Calu3 (cell line): Measurements from ENCODE around the gene RGS5. TPM values are rescaled to one million over a fixed set of nuclear protein-coding genes. Genes with fewer than 3 reads are reported as not detected.
"Not testable (repeated sequence)": the region's sequence is repeated elsewhere in the genome, so short reads cannot be mapped to it uniquely, and the experiment has no call there.

ENCODE experiments used
- BruUV-seq: library from RNA; stranded (reverse); fragments of 400-500 nt; replicated peaks from 2 replicates; lab custom pipeline; 2021; lab: Mats Ljungman, UMichigan
- CTCF ChIA-PET: fragments of 300-600 bp; sonication (Branson Sonifier 250); formaldehyde crosslinking; loops from one replicate; lab custom pipeline; 2022; ENCODE audit warnings: antibody characterized with exemption; lab: Charles Lee
- DNase-seq: peaks from one replicate; pipeline ENCODE4 v3.0.0; 2022
- H3K27ac Mint-ChIP-seq: one replicate; pipeline ENCODE4 v1.8.0; 2022; ENCODE audit warnings: mixed read lengths; ENCODE audit not compliant: unreplicated experiment
- H3K27me3 Mint-ChIP-seq: one replicate; pipeline ENCODE4 v1.8.0; 2022; ENCODE audit warnings: mixed read lengths; ENCODE audit not compliant: unreplicated experiment
- H3K36me3 Mint-ChIP-seq: one replicate; pipeline ENCODE4 v1.8.0; 2022; ENCODE audit warnings: mild to moderate bottlenecking, moderate library complexity, mixed read lengths; ENCODE audit not compliant: insufficient read depth, unreplicated experiment
- H3K4me1 Mint-ChIP-seq: one replicate; pipeline ENCODE4 v1.8.0; 2022; ENCODE audit warnings: mild to moderate bottlenecking, low read depth, mixed read lengths; ENCODE audit not compliant: unreplicated experiment
- H3K4me3 Mint-ChIP-seq: one replicate; pipeline ENCODE4 v1.8.0; 2022; ENCODE audit warnings: mild to moderate bottlenecking, low read depth, moderate library complexity, mixed read lengths; ENCODE audit not compliant: unreplicated experiment
- H3K9me3 Mint-ChIP-seq: one replicate; pipeline ENCODE4 v1.8.0; 2022; ENCODE audit warnings: low read depth, mixed read lengths; ENCODE audit not compliant: unreplicated experiment
- CTCF ChIP-seq: fragments of 200-600 bp; IDR thresholded peaks from one replicate; pipeline ENCODE4 v1.8.0; 2022; ENCODE audit warnings: antibody characterized with exemption; ENCODE audit not compliant: unreplicated experiment
- intact Hi-C: fragments of 100-400 bp; cut with micrococcal nuclease; formaldehyde crosslinking; loops from one replicate; pipeline ENCODE4 v1.10.0; 2022; ENCODE audit not compliant: unreplicated experiment
- total RNA-seq: library from RNA; stranded (reverse); gene quantifications from 2 replicates; pipeline ENCODE4 v1.2.3, GENCODE V29; 2022

RGS5 gene
- total RNA-seq, 1 experiment from 2014 or later: 1.9 TPM

DNA sequence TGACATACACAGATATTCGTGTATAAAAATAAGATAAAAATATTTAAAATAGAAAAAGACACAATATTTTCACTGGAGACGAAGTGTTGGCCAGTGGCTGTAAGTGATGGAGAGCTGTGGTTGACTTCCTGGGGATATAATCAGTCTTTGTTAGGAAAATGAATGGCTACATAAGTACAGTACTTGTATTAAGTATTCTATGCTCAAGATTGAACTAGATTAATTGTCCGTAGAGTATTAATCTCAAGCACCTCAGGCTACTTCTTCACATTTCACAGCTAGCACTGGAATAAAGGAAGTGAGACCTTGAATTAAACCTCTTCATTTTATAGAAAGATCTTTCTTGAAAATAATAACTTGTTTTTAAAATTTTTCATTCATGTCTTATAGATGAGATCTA is 39.0 kb upstream of the RGS5 start:
- no peaks in the 10 kb centered on the region for H3K9me3 Mint-ChIP-seq
- no peak overlapping the region for H3K27ac Mint-ChIP-seq
- H3K36me3 Mint-ChIP-seq: no peaks in the 10 kb centered on the region
- BruUV-seq: no TSS peak
- no peaks in the 10 kb centered on the region for H3K4me1 Mint-ChIP-seq
- intact Hi-C loops: no loop called here
- no peaks in the 10 kb centered on the region for H3K27me3 Mint-ChIP-seq
- no peak for DNase-seq
- no peak for TF ChIP-seq CTCF
- CTCF ChIA-PET: no interaction called here
- no peak overlapping the region for H3K4me3 Mint-ChIP-seq

DNA sequence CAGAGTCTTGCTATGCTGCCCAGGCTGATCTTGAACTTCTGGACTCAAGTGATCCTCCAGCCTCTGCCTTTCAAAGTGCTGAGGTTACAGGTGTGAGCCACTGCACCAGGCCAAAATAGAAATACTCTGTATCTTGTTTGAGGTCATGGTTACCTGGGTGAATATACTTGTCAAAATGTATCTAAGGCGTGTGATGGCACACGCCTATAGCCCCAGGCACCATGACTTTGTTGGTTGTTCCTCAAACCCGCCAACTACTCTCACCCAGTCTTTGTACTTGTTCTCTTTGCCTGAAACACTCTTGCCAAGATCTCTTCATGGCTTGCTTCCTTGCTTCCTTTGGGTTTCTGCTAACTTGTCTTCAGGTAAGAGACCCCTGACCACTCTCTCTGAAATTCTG is 38.0 kb upstream of the RGS5 start:
- intact Hi-C loops: no loop called here
- H3K4me3 Mint-ChIP-seq: no peak overlapping the region
- H3K27ac Mint-ChIP-seq: no peak overlapping the region
- CTCF ChIA-PET: no interaction called here
- TF ChIP-seq CTCF: no peak
- H3K27me3 Mint-ChIP-seq: no peaks in the 10 kb centered on the region
- H3K36me3 Mint-ChIP-seq: no peaks in the 10 kb centered on the region
- no peaks in the 10 kb centered on the region for H3K9me3 Mint-ChIP-seq
- no peaks in the 10 kb centered on the region for H3K4me1 Mint-ChIP-seq
- DNase-seq: no peak
- no TSS peak for BruUV-seq

- H3K36me3 Mint-ChIP-seq, H3K4me3 Mint-ChIP-seq, H3K27ac Mint-ChIP-seq, DNase-seq, CTCF ChIA-PET, H3K9me3 Mint-ChIP-seq, BruUV-seq, H3K27me3 Mint-ChIP-seq, H3K4me1 Mint-ChIP-seq: not testable (repeated sequence)
- intact Hi-C loops: loop anchor here (1.0 kb wide), 1 partner anchor 26 kb away; no protein-coding TSS in a partner anchor
Measured at GRCh38 chr1:163233643-163234042, 30.9 kb upstream of the RGS5 start.

DNA sequence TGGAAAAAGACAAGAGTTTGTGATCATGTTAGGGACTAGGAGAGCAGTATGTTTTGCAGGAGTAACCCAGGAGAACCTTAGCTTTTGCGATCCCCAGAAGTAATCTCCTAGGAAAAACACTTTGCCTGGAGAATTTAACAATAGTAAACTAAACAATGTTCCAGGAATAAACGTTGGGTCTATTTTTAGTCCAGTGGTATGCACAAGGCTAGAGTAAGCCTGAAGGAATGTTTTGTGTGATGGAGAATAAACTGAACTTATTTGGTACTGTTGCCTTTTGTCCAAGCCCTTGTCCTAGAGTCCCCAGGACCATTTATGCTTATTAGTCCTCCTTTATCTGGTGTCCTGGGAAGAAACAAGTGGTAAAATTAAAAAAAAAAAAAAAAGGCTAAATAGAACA is 28.7 kb upstream of the RGS5 start:
- TF ChIP-seq CTCF: no peak
- Mint-ChIP-seq H3K4me3 (no peak overlapping the region), H3K9me3 (peaks cover 5% of the 10 kb centered on the region), H3K27me3 (no peaks in the 10 kb centered on the region), H3K27ac (no peak overlapping the region), H3K36me3 (no peaks in the 10 kb centered on the region), H3K4me1 (no peaks in the 10 kb centered on the region)
- no TSS peak for BruUV-seq
- intact Hi-C loops: no loop called here
- CTCF ChIA-PET: no interaction called here
- DNase-seq: no peak

DNA sequence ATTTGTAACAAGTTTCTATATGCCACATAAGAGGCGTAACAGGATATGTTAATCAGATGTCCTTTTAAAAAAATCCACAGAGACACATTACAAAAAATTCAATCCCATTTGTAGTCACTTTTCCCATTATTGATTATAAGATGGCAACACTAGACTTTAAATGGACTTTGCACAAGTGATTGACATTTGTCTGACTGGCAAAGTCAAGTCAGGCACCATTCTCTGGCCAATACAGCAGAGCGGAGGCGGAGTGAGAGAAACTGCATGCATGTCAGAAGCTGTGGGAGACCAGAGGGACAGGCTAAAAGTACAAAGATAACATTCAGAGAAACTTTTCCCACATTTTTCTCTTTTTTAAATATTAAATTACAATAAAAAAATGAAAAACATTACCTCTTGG is 28.1 kb upstream of the RGS5 start:
- Mint-ChIP-seq H3K4me3 (no peak overlapping the region), H3K27me3 (no peaks in the 10 kb centered on the region), H3K36me3 (no peaks in the 10 kb centered on the region), H3K27ac (no peak overlapping the region), H3K9me3 (peaks cover 5% of the 10 kb centered on the region), H3K4me1 (no peaks in the 10 kb centered on the region)
- intact Hi-C loops: no loop called here
- CTCF ChIA-PET: no interaction called here
- DNase-seq: no peak
- no peak for TF ChIP-seq CTCF
- BruUV-seq: no TSS peak

- H3K27me3 Mint-ChIP-seq, intact Hi-C loops, DNase-seq, H3K4me1 Mint-ChIP-seq, H3K9me3 Mint-ChIP-seq, CTCF ChIA-PET, H3K36me3 Mint-ChIP-seq, BruUV-seq, H3K27ac Mint-ChIP-seq, H3K4me3 Mint-ChIP-seq: not testable (repeated sequence)
Measured at GRCh38 chr1:163228271-163228670, 25.6 kb upstream of the RGS5 start.
